PC-9 (cell line): ENCODE results near the gene CACNA1A. TPM values are rescaled to one million over a fixed set of nuclear protein-coding genes. Genes with fewer than 3 reads are reported as not detected.

Source experiments
- BruUV-seq: library from RNA; stranded (reverse); fragments of 400-500 nt; replicated peaks from 2 replicates; lab custom pipeline; 2021; lab: Mats Ljungman, UMichigan
- CTCF ChIA-PET: fragments of 300-600 bp; sonication (Branson Sonifier 250); formaldehyde crosslinking; loops from one replicate; lab custom pipeline; 2022; ENCODE audit warnings: antibody characterized with exemption; lab: Charles Lee
- POLR2A ChIA-PET: fragments of 300-600 bp; sonication (Branson Sonifier 250); formaldehyde crosslinking; loops from one replicate; lab custom pipeline; 2022; ENCODE audit warnings: antibody characterized with exemption; ENCODE audit not compliant: unreplicated experiment; lab: Charles Lee
- DNase-seq, 2 experiments: peaks; one replicate each; pipeline versions ENCODE4 v3.0.0 to v3.0.0-alpha.2; 2015 to 2022; ENCODE audit warnings: mixed read lengths in 1 of 2
- H2AFZ ChIP-seq: fragments of 200-600 bp; sonication (generic); 2 replicates; pipeline ENCODE4 v1.8.1; 2017; ENCODE audit warnings: antibody characterized with exemption
- H3F3A ChIP-seq: fragments of 200-600 bp; sonication (generic); 2 replicates; pipeline ENCODE4 v1.8.1; 2017; ENCODE audit warnings: antibody characterized with exemption, mild to moderate bottlenecking, low read depth; ENCODE audit not compliant: insufficient read depth
- H3K27ac ChIP-seq: fragments of 200-600 bp; sonication (generic); 2 replicates; pipeline ENCODE4 v1.6.1; 2016; ENCODE audit warnings: mixed run types
- H3K27me3 ChIP-seq: fragments of 200-600 bp; sonication (generic); 2 replicates; pipeline ENCODE4 v1.6.1; 2016; ENCODE audit warnings: low read depth, mixed run types; ENCODE audit not compliant: insufficient read depth
- H3K36me3 ChIP-seq: fragments of 200-600 bp; sonication (generic); 2 replicates; pipeline ENCODE4 v1.6.1; 2016; ENCODE audit warnings: low read depth, mixed run types
- H3K4me1 ChIP-seq: fragments of 200-600 bp; sonication (generic); replicated peaks from 2 replicates; pipeline ENCODE4 v1.6.1; 2016; ENCODE audit warnings: mixed run types; ENCODE audit not compliant: insufficient read depth
- H3K4me2 ChIP-seq: fragments of 200-600 bp; sonication (generic); 2 replicates; pipeline ENCODE4 v1.6.1; 2017; ENCODE audit warnings: mixed run types
- H3K4me3 ChIP-seq: fragments of 200-600 bp; sonication (generic); 2 replicates; pipeline ENCODE4 v1.6.1; 2016; ENCODE audit warnings: mixed run types
- H3K79me2 ChIP-seq: fragments of 200-600 bp; sonication (generic); 2 replicates; pipeline ENCODE4 v1.6.1; 2017; ENCODE audit warnings: low read depth, mixed run types
- H3K9me2 ChIP-seq: fragments of 200-600 bp; sonication (generic); 2 replicates; pipeline ENCODE4 v1.8.1; 2017; ENCODE audit warnings: mild to moderate bottlenecking; ENCODE audit not compliant: insufficient read depth
- H3K9me3 ChIP-seq: fragments of 200-600 bp; sonication (generic); 2 replicates; pipeline ENCODE4 v1.8.1; 2016; ENCODE audit warnings: low read depth; ENCODE audit not compliant: insufficient read depth
- H4K20me1 ChIP-seq: fragments of 200-600 bp; sonication (generic); 2 replicates; pipeline ENCODE4 v1.8.1; 2017; ENCODE audit not compliant: insufficient read depth
- CTCF ChIP-seq: fragments of 200-600 bp; sonication (generic); conservative IDR thresholded peaks from 2 replicates; pipeline ENCODE4 v1.6.1; 2017; ENCODE audit warnings: mixed run types, antibody characterized with exemption, mild to moderate bottlenecking, moderate library complexity
- EZH2 ChIP-seq: fragments of 200-600 bp; sonication (generic); IDR thresholded peaks from 2 replicates; pipeline ENCODE4 v1.8.0; 2017; ENCODE audit warnings: antibody characterized with exemption, low read depth
- intact Hi-C: fragments of 100-400 bp; cut with micrococcal nuclease; formaldehyde crosslinking; loops from one replicate; pipeline ENCODE4 v1.10.0; 2022; ENCODE audit not compliant: unreplicated experiment
- total RNA-seq: library from RNA; stranded (reverse); gene quantifications from 2 replicates; pipeline ENCODE4 v1.2.3, GENCODE V29; 2021

CACNA1A gene
- total RNA-seq, 1 experiment from 2014 or later = 0.35 TPM

- no peaks in the 10 kb centered on the region for H3F3A ChIP-seq
- intact Hi-C loops = no loop called here
- no peaks in the 10 kb centered on the region for H3K4me1 ChIP-seq
- no peaks in the 10 kb centered on the region for H3K79me2 ChIP-seq
- no peaks in the 10 kb centered on the region for H3K9me3 ChIP-seq
- DNase-seq = no peak
- H3K27me3 ChIP-seq = peaks cover 62% of the 10 kb centered on the region
- no peak overlapping the region for H3K4me2 ChIP-seq
- ChIA-PET CTCF (no interaction called here), POLR2A (no interaction called here)
- no peak overlapping the region for H3K27ac ChIP-seq
- H4K20me1 ChIP-seq = no peaks in the 10 kb centered on the region; the same call in 1 of the 2 replicates
- H3K9me2 ChIP-seq = no peaks in the 10 kb centered on the region
- H2AFZ ChIP-seq = no peak overlapping the region
- H3K36me3 ChIP-seq = no peaks in the 10 kb centered on the region
- H3K4me3 ChIP-seq = no peak overlapping the region
- BruUV-seq = no TSS peak
- TF ChIP-seq CTCF = no peak
- no peak for TF ChIP-seq EZH2
Measured at GRCh38 chr19:13461536-13461935, 44.7 kb downstream of the CACNA1A start.

GRCh38 chr19:13460045-13460444, 46.2 kb downstream of the CACNA1A start:
- TF ChIP-seq EZH2 = no peak
- TF ChIP-seq CTCF = no peak
- Histone ChIP-seq H3K4me1 (no peaks in the 10 kb centered on the region), H3K36me3 (no peaks in the 10 kb centered on the region), H3K9me2 (no peaks in the 10 kb centered on the region), H3K4me3 (no peak overlapping the region), H4K20me1 (no peaks in the 10 kb centered on the region; the same call in 1 of the 2 replicates), H3K4me2 (no peak overlapping the region), H3K27me3 (peaks cover 73% of the 10 kb centered on the region), H3K79me2 (no peaks in the 10 kb centered on the region), H3K27ac (no peak overlapping the region), H2AFZ (no peak overlapping the region), H3K9me3 (no peaks in the 10 kb centered on the region), H3F3A (no peaks in the 10 kb centered on the region)
- CTCF ChIA-PET = no interaction called here
- intact Hi-C loops = no loop called here
- BruUV-seq = no TSS peak
- POLR2A ChIA-PET = no interaction called here
- DNase-seq = no peak

- Histone ChIP-seq H3K4me2 (no peak overlapping the region), H3K79me2 (no peaks in the 10 kb centered on the region), H3K4me1 (no peaks in the 10 kb centered on the region), H3K27me3 (peaks cover 73% of the 10 kb centered on the region), H3F3A (no peaks in the 10 kb centered on the region), H3K27ac (no peak overlapping the region), H3K36me3 (no peaks in the 10 kb centered on the region), H3K4me3 (no peak overlapping the region), H2AFZ (no peak overlapping the region), H3K9me2 (no peaks in the 10 kb centered on the region), H4K20me1 (no peaks in the 10 kb centered on the region; the same call in 1 of the 2 replicates), H3K9me3 (no peaks in the 10 kb centered on the region)
- POLR2A ChIA-PET = no interaction called here
- no peak for DNase-seq
- intact Hi-C loops = no loop called here
- no TSS peak for BruUV-seq
- TF ChIP-seq EZH2 (no peak), CTCF (no peak)
- CTCF ChIA-PET = no interaction called here
Measured at GRCh38 chr19:13459351-13459750, 46.9 kb downstream of the CACNA1A start.
